ENCODE results near the gene SHROOM2.

SHROOM2 gene, protein sequence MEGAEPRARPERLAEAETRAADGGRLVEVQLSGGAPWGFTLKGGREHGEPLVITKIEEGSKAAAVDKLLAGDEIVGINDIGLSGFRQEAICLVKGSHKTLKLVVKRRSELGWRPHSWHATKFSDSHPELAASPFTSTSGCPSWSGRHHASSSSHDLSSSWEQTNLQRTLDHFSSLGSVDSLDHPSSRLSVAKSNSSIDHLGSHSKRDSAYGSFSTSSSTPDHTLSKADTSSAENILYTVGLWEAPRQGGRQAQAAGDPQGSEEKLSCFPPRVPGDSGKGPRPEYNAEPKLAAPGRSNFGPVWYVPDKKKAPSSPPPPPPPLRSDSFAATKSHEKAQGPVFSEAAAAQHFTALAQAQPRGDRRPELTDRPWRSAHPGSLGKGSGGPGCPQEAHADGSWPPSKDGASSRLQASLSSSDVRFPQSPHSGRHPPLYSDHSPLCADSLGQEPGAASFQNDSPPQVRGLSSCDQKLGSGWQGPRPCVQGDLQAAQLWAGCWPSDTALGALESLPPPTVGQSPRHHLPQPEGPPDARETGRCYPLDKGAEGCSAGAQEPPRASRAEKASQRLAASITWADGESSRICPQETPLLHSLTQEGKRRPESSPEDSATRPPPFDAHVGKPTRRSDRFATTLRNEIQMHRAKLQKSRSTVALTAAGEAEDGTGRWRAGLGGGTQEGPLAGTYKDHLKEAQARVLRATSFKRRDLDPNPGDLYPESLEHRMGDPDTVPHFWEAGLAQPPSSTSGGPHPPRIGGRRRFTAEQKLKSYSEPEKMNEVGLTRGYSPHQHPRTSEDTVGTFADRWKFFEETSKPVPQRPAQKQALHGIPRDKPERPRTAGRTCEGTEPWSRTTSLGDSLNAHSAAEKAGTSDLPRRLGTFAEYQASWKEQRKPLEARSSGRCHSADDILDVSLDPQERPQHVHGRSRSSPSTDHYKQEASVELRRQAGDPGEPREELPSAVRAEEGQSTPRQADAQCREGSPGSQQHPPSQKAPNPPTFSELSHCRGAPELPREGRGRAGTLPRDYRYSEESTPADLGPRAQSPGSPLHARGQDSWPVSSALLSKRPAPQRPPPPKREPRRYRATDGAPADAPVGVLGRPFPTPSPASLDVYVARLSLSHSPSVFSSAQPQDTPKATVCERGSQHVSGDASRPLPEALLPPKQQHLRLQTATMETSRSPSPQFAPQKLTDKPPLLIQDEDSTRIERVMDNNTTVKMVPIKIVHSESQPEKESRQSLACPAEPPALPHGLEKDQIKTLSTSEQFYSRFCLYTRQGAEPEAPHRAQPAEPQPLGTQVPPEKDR (N-terminal part only)

GRCh38 chrX:9785944-9786797, at the start of gene SHROOM2:
TSS of gene SHROOM2 (plus strand) at chrX:9786429. CDS start at chrX:9786546, 117 bp downstream.
- no peak for DNase-seq (ENCODE audit: low read depth)
- TF ChIP-seq, protein P1, sequence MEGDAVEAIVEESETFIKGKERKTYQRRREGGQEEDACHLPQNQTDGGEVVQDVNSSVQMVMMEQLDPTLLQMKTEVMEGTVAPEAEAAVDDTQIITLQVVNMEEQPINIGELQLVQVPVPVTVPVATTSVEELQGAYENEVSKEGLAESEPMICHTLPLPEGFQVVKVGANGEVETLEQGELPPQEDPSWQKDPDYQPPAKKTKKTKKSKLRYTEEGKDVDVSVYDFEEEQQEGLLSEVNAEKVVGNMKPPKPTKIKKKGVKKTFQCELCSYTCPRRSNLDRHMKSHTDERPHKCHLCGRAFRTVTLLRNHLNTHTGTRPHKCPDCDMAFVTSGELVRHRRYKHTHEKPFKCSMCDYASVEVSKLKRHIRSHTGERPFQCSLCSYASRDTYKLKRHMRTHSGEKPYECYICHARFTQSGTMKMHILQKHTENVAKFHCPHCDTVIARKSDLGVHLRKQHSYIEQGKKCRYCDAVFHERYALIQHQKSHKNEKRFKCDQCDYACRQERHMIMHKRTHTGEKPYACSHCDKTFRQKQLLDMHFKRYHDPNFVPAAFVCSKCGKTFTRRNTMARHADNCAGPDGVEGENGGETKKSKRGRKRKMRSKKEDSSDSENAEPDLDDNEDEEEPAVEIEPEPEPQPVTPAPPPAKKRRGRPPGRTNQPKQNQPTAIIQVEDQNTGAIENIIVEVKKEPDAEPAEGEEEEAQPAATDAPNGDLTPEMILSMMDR (IDR thresholded peaks at IDR 0.05; ENCODE audit: insufficient read depth, low read depth, low read length, missing control alignments): no peak
- H3K4me3 ChIP-seq (ENCODE audit: low read depth, low read length): no peak within 1 kb of the TSS

DNA sequence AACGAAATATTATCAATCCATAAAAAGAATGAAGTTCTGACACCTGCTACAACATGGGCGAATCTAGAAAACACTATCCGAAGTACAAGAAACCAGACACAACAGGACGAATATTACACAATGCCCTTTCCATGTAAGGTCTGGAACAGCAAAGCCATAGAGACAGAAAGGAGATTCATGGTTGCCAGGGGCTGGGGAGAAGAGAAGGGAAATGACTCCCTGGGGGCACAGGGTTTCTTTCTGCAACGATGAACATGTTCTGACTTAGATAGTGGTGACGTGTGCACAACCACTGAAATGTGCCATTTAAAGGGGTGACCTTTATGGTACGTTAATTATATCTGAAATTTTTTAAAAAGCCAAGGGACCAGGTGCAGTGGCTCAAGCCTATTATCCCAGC, 48.9 kb upstream of the SHROOM2 start:
- no peak overlapping the region for H3K4me3 ChIP-seq (ENCODE audit: low read depth, low read length)
- TF ChIP-seq, protein P1 (IDR thresholded peaks at IDR 0.05; ENCODE audit: insufficient read depth, low read depth, low read length, missing control alignments): no peak
- DNase-seq (ENCODE audit: low read depth): no peak

GRCh38 chrX:9738151-9738550, 48.1 kb upstream of the SHROOM2 start:
- TF ChIP-seq, protein P1 (IDR thresholded peaks at IDR 0.05; ENCODE audit: insufficient read depth, low read depth, low read length, missing control alignments): no peak
- H3K4me3 ChIP-seq (ENCODE audit: low read depth, low read length): no peak overlapping the region
- no peak for DNase-seq (ENCODE audit: low read depth)

DNA sequence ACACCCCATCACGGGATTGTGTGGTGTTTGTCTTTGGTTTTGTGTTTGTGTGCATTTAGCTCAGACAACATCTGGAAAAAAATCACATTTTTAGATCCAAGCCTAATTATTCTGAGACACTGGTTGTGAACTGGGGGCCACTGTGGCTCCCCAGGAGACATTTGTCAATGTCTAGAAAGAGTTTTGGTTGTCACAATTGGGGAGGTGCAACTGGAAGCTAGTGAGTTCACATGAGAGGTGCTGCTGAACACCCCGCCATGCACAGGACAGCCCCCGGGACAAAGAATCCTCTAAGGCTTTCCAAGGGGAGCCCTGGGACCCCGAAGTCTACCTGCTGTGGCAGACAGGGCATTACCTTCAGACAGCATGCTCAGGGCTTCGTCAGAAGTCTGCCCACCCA, 47.1 kb upstream of the SHROOM2 start:
- no peak for DNase-seq (ENCODE audit: low read depth)
- no peak overlapping the region for H3K4me3 ChIP-seq (ENCODE audit: low read depth, low read length)
- TF ChIP-seq, protein P1 (IDR thresholded peaks at IDR 0.05; ENCODE audit: insufficient read depth, low read depth, low read length, missing control alignments): no peak

- TF ChIP-seq, protein P1 (IDR thresholded peaks at IDR 0.05; ENCODE audit: insufficient read depth, low read depth, low read length, missing control alignments): no peak
- DNase-seq (ENCODE audit: low read depth): no peak
- no peak overlapping the region for H3K4me3 ChIP-seq (ENCODE audit: low read depth, low read length)
Observed at GRCh38 chrX:9745417-9746115, 40.7 kb upstream of the SHROOM2 start.
